GM19351 (cell line): ENCODE results near the gene GATD1.
"Not testable (repeated sequence)": the region's sequence is repeated elsewhere in the genome, so short reads cannot be mapped to it uniquely, and the experiment has no call there.

Experiments used
- ATAC-seq: cut with Tn5 transposase; IDR thresholded peaks from one replicate; pipeline ENCODE4 v1.9.1; 2021; ENCODE audit warnings: mild to moderate bottlenecking, moderate library complexity; ENCODE audit not compliant: unreplicated experiment

The GATD1 gene

GRCh38 chr11:765025-765801, 12.1 kb downstream of the GATD1 start:
- no peak for ATAC-seq

GRCh38 chr11:764322-765024, 12.8 kb downstream of the GATD1 start:
- ATAC-seq = no peak

GRCh38 chr11:763549-764321, 13.6 kb downstream of the GATD1 start:
- ATAC-seq = no peak

- ATAC-seq = no peak
These were observed 14.2 kb downstream of the GATD1 start for GRCh38 chr11:763073-763463.

- no peak for ATAC-seq
These were observed 14.7 kb downstream of the GATD1 start for GRCh38 chr11:762421-763072.

GRCh38 chr11:761526-762108, 15.7 kb downstream of the GATD1 start:
- no peak for ATAC-seq

GRCh38 chr11:760236-760635, 17.1 kb downstream of the GATD1 start:
- ATAC-seq = no peak

- ATAC-seq = no peak
These were observed 27.6 kb downstream of the GATD1 start for GRCh38 chr11:749731-750130.

- ATAC-seq = peak; percentile 9
These were observed 29.3 kb downstream of the GATD1 start for GRCh38 chr11:748007-748359.

GRCh38 chr11:747158-748006, 29.9 kb downstream of the GATD1 start, which contains the start of gene TALDO1:
TSS of gene TALDO1 (plus strand) at chr11:747464. CDS start at chr11:747482, 18 bp downstream.
- peak; percentile 90 for ATAC-seq

GRCh38 chr11:746289-747157, 30.8 kb downstream of the GATD1 start:
- peak; percentile 30 for ATAC-seq

GRCh38 chr11:745428-745827, 31.9 kb downstream of the GATD1 start:
- ATAC-seq = no peak

GRCh38 chr11:742571-743201, 34.6 kb downstream of the GATD1 start:
- no peak for ATAC-seq

- ATAC-seq = no peak
These were observed 35.1 kb downstream of the GATD1 start for GRCh38 chr11:742156-742546.

GRCh38 chr11:737899-738298, 39.4 kb downstream of the GATD1 start:
- ATAC-seq = not testable (repeated sequence)

GRCh38 chr11:737366-737765, 39.9 kb downstream of the GATD1 start:
- no peak for ATAC-seq

GRCh38 chr11:734541-734940, 42.7 kb downstream of the GATD1 start:
- not testable (repeated sequence) for ATAC-seq

- ATAC-seq = no peak
These were observed 44.2 kb downstream of the GATD1 start for GRCh38 chr11:733072-733471.
